Colonic mucosa (tissue), 4 donors: ENCODE data around the gene CPNE1. TPM values are rescaled to one million over a fixed set of nuclear protein-coding genes. Genes with fewer than 3 reads are reported as not detected.
"Not testable (repeated sequence)": the region's sequence is repeated elsewhere in the genome, so short reads cannot be mapped to it uniquely, and the experiment has no call there.

ENCODE experiments used
- DNase-seq: peaks from one replicate; pipeline ENCODE4 v3.0.0-alpha.2; 2020
- H3K27ac ChIP-seq: fragments of 200-600 bp; one replicate; pipeline ENCODE4 v1.8.0; 2021
- H3K27me3 ChIP-seq: fragments of 200-600 bp; one replicate; pipeline ENCODE4 v1.8.0; 2021
- H3K36me3 ChIP-seq: fragments of 200-600 bp; one replicate; pipeline ENCODE4 v1.8.0; 2021
- H3K4me1 ChIP-seq: fragments of 200-600 bp; one replicate; pipeline ENCODE4 v1.8.0; 2021; ENCODE audit warnings: mild to moderate bottlenecking
- H3K4me3 ChIP-seq: fragments of 200-600 bp; one replicate; pipeline ENCODE4 v1.8.0; 2021
- H3K9ac ChIP-seq, 2 donors: one replicate each; pipeline ENCODE4 v1.7.0; 2013; ENCODE audit warnings: control low read depth in 2 of 2, low read depth in 2 of 2, low read length in 2 of 2
- H3K9me3 ChIP-seq: fragments of 200-600 bp; one replicate; pipeline ENCODE4 v1.8.0; 2021
- CTCF ChIP-seq: fragments of 200-600 bp; IDR thresholded peaks from one replicate; pipeline ENCODE4 v1.8.0; 2022; ENCODE audit warnings: antibody characterized with exemption, mild to moderate bottlenecking
- intact Hi-C: fragments of 100-400 bp; cut with DNase I; formaldehyde crosslinking; loops from one replicate; pipeline ENCODE4 v1.14.1; 2022
- total RNA-seq, 2 donors: library from RNA; stranded (reverse); fragmentation: NEBNext Ultra II Directional in 1 of 2; extraction: Animal tissue kit (Norgen Biotek cat#: 25700) in 1 of 2; gene quantifications; one replicate each; pipeline ENCODE4 v1.2.1, GENCODE V29; 2021
- donor health status: healthy.
- donor health status: DM: no; HTN: no; CAD: no.
- donor health status: DM: no; HTN: no; CAD: no.

Gene CPNE1
- total RNA-seq, 2 donors from 2014 or later: 137 to 152 TPM

- Histone ChIP-seq H3K9me3 (no peaks in the 10 kb centered on the region), H3K36me3 (no peaks in the 10 kb centered on the region), H3K27me3 (no peaks in the 10 kb centered on the region), H3K4me3 (no peak overlapping the region), H3K9ac (no peak overlapping the region), H3K4me1 (no peaks in the 10 kb centered on the region), H3K27ac (no peak overlapping the region)
- DNase-seq: no peak
- no peak for TF ChIP-seq CTCF
- intact Hi-C loops: no loop called here
Observed at GRCh38 chr20:35690265-35690664, 25.6 kb upstream of the CPNE1 start.

GRCh38 chr20:35686872-35687271 lies 22.2 kb upstream of the CPNE1 start:
- H3K4me3 ChIP-seq, H3K9me3 ChIP-seq, DNase-seq, H3K36me3 ChIP-seq, H3K9ac ChIP-seq, intact Hi-C loops, H3K27me3 ChIP-seq, H3K27ac ChIP-seq, H3K4me1 ChIP-seq: not testable (repeated sequence)

GRCh38 chr20:35685368-35685767 lies 20.7 kb upstream of the CPNE1 start:
- H3K9me3 ChIP-seq, H3K27ac ChIP-seq, H3K27me3 ChIP-seq, H3K36me3 ChIP-seq, intact Hi-C loops, H3K9ac ChIP-seq, H3K4me1 ChIP-seq, DNase-seq, H3K4me3 ChIP-seq: not testable (repeated sequence)

- Histone ChIP-seq H3K36me3 (no peaks in the 10 kb centered on the region), H3K9me3 (no peaks in the 10 kb centered on the region), H3K27ac (no peak overlapping the region), H3K4me3 (no peak overlapping the region), H3K27me3 (no peaks in the 10 kb centered on the region), H3K9ac (no peak overlapping the region), H3K4me1 (no peaks in the 10 kb centered on the region)
- intact Hi-C loops: no loop called here
- TF ChIP-seq CTCF: no peak
- DNase-seq: no peak
Observed at GRCh38 chr20:35681960-35682359, 17.3 kb upstream of the CPNE1 start.

- no peak for TF ChIP-seq CTCF
- Histone ChIP-seq H3K4me1 (no peaks in the 10 kb centered on the region), H3K4me3 (no peak overlapping the region), H3K36me3 (no peaks in the 10 kb centered on the region), H3K27ac (no peak overlapping the region), H3K9ac (no peak overlapping the region), H3K27me3 (no peaks in the 10 kb centered on the region), H3K9me3 (no peaks in the 10 kb centered on the region)
- no peak for DNase-seq
- intact Hi-C loops: no loop called here
Observed at GRCh38 chr20:35680452-35681183, 15.9 kb upstream of the CPNE1 start.

GRCh38 chr20:35674921-35675320 lies 10.2 kb upstream of the CPNE1 start:
- Histone ChIP-seq H3K4me3 (no peak overlapping the region), H3K4me1 (no peaks in the 10 kb centered on the region), H3K36me3 (peaks cover under 1% of the 10 kb centered on the region), H3K27ac (no peak overlapping the region), H3K27me3 (no peaks in the 10 kb centered on the region), H3K9me3 (no peaks in the 10 kb centered on the region), H3K9ac (no peak overlapping the region)
- no peak for TF ChIP-seq CTCF
- DNase-seq: no peak
- intact Hi-C loops: no loop called here
